H1 (cell line): ENCODE data around the gene TADA3. TPM values are rescaled to one million over a fixed set of nuclear protein-coding genes. Genes with fewer than 3 reads are reported as not detected.

Experiments
- ATF3 ChIP-seq: IDR thresholded peaks from 2 replicates; pipeline ENCODE4 v1.6.1; 2011; ENCODE audit warnings: low read depth, mild to moderate bottlenecking, low read length; ENCODE audit not compliant: insufficient read depth
- MAFK ChIP-seq: IDR thresholded peaks from 2 replicates; pipeline ENCODE4 v1.6.1; 2012; ENCODE audit warnings: low read depth, mild to moderate bottlenecking, improper control_type of control experiment, low read length
- RAD21 ChIP-seq, 2 experiments: IDR thresholded peaks in 1 of 2; conservative IDR thresholded peaks in 1 of 2; 2 replicates each; pipeline ENCODE4 v1.6.1; 2011; ENCODE audit warnings: low read depth in 2 of 2, low read length in 2 of 2, improper control_type of control experiment in 1 of 2, inconsistent platforms in 1 of 2, mild to moderate bottlenecking in 1 of 2, moderate library complexity in 1 of 2
- polyA plus RNA-seq, 7 experiments: library from polyadenylated mRNA; depleted of rRNA in 3 of 7; stranded (reverse) in 5 of 7; unstranded in 2 of 7; fragments of >200 nt in 5 of 7; fragments of 200-250 nt in 2 of 7; gene quantifications; 1 replicate in 5 of 7; 2 replicates in 1 of 7; 4 replicates in 1 of 7; pipeline versions ENCODE4 v1.2.1 to v1.2.3, GENCODE V29; 2011 to 2013; ENCODE audit warnings: missing spikeins in 2 of 7, mixed read lengths in 2 of 7
- total RNA-seq: library from RNA; stranded (reverse); fragmentation: NEBNext Ultra II Directional; extraction: Animal tissue kit (Norgen Biotek cat#: 25700); gene quantifications from 2 replicates; pipeline ENCODE4 v1.2.1, GENCODE V29; 2021

The TADA3 gene
- total and polyA plus RNA-seq, 2 of the 8 experiments (the other 6 are each of a cell fraction or from before 2014, with no cell fraction given), result 43.4 to 50.3 TPM

- TF ChIP-seq ATF3 (no peak), MAFK (no peak), RAD21 (IDR thresholded peaks at IDR 0.05 in 1 of 2, conservative IDR thresholded peaks at IDR 0.05 in 1 of 2; ENCODE audit: low read depth in 2 of 2, low read length in 2 of 2) (no peak)
Observed at GRCh38 chr3:9818666-9819335, 26.5 kb upstream of the TADA3 start (continued).
